A673 (cell line): Measurements from ENCODE around the gene ERC1. TPM values are rescaled to one million over a fixed set of nuclear protein-coding genes. Genes with fewer than 3 reads are reported as not detected.

Experiments
- BruUV-seq: library from RNA; stranded (reverse); fragments of 400-500 nt; replicated peaks from 2 replicates; lab custom pipeline; 2021; lab: Mats Ljungman, UMichigan
- CTCF ChIA-PET: fragments of 300-600 bp; sonication (Branson Sonifier 250); formaldehyde crosslinking; loops from one replicate; lab custom pipeline; 2022; ENCODE audit warnings: antibody characterized with exemption; lab: Charles Lee
- POLR2A ChIA-PET: fragments of 300-600 bp; sonication (Branson Sonifier 250); formaldehyde crosslinking; loops from one replicate; lab custom pipeline; 2022; ENCODE audit warnings: antibody characterized with exemption; ENCODE audit not compliant: low non-redundant PET; lab: Charles Lee
- DNase-seq: peaks from one replicate; pipeline ENCODE4 v3.0.0-alpha.2; 2015; ENCODE audit warnings: low spot score
- H3K27ac ChIP-seq: fragments of 200-600 bp; sonication (generic); 2 replicates; pipeline ENCODE4 v1.5.1; 2016; ENCODE audit warnings: mixed run types, low read depth, mild to moderate bottlenecking, mixed read lengths, antibody characterized with exemption, low read length; ENCODE audit not compliant: poor library complexity, severe bottlenecking
- H3K27me3 ChIP-seq: fragments of 200-600 bp; sonication (generic); replicated peaks from 2 replicates; pipeline ENCODE4 v1.6.1; 2017; ENCODE audit warnings: mixed run types, low read depth, mild to moderate bottlenecking, mixed read lengths, antibody characterized with exemption, low read length; ENCODE audit not compliant: insufficient read depth, poor library complexity
- H3K36me3 ChIP-seq: fragments of 200-600 bp; sonication (generic); 2 replicates; pipeline ENCODE4 v1.6.1; 2016; ENCODE audit warnings: mixed run types, mild to moderate bottlenecking, mixed read lengths, antibody characterized with exemption, low read length; ENCODE audit not compliant: insufficient read depth, poor library complexity, severe bottlenecking
- H3K4me1 ChIP-seq: fragments of 200-600 bp; sonication (generic); 2 replicates; pipeline ENCODE4 v1.6.1; 2017; ENCODE audit warnings: mixed run types, mild to moderate bottlenecking, mixed read lengths, antibody characterized with exemption, low read length; ENCODE audit not compliant: insufficient read depth, poor library complexity, severe bottlenecking
- H3K4me3 ChIP-seq: fragments of 200-600 bp; sonication (generic); 2 replicates; pipeline ENCODE4 v1.5.1; 2016; ENCODE audit warnings: low read depth, mixed run types, mild to moderate bottlenecking, mixed read lengths, low read length; ENCODE audit not compliant: poor library complexity, severe bottlenecking
- H3K9me3 ChIP-seq: fragments of 200-600 bp; sonication (generic); 2 replicates; pipeline ENCODE4 v1.6.1; 2016; ENCODE audit warnings: mixed run types, low read depth, mild to moderate bottlenecking, mixed read lengths, antibody characterized with exemption, low read length; ENCODE audit not compliant: poor library complexity, severe bottlenecking
- EZH2 ChIP-seq: fragments of 200-600 bp; sonication (generic); IDR thresholded peaks from 2 replicates; pipeline ENCODE4 v1.6.1; 2017; ENCODE audit warnings: borderline replicate concordance, low read depth, mild to moderate bottlenecking, mixed read lengths, antibody characterized with exemption, low read length; ENCODE audit not compliant: poor library complexity, severe bottlenecking
- intact Hi-C: fragments of 100-400 bp; cut with micrococcal nuclease; formaldehyde crosslinking; loops from one replicate; pipeline ENCODE4 v1.10.0; 2022; ENCODE audit not compliant: unreplicated experiment
- total RNA-seq: library from RNA; stranded (reverse); gene quantifications from 2 replicates; pipeline ENCODE4 v1.2.3, GENCODE V29; 2021
- TF ChIP-seq, protein P1 (sequence below): fragments of 300-800, 200-600 bp; sonication (generic); conservative IDR thresholded peaks from 2 replicates; pipeline ENCODE4 v1.5.1; 2017; ENCODE audit warnings: low read depth, mild to moderate bottlenecking, antibody characterized with exemption, low read length, moderate library complexity, mixed read lengths

ERC1 gene
- total RNA-seq, 1 experiment from 2014 or later: 60.7 TPM

DNA sequence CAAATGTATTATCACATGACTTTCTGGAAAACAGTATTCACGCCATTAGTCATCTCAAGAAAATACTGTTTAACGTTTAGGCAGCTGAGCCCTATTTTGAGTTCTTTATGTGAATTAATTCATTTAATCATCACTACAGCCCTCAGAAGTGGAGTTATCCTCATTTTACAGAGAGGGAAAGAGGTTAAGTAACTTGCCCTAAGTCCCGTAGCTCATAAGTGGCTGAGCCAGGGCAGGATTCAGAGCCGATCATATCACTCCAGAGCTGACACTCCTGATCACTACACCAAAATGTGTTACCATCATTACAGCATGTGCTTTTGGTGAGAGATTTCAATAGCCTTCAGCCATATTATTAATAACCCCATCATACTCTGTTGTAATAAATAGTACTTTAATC is 392.7 kb downstream of the ERC1 start:
- no peaks in the 10 kb centered on the region for H3K27me3 ChIP-seq
- no peaks in the 10 kb centered on the region for H3K36me3 ChIP-seq
- H3K4me1 ChIP-seq: no peaks in the 10 kb centered on the region
- BruUV-seq: no TSS peak
- no peaks in the 10 kb centered on the region for H3K9me3 ChIP-seq
- TF ChIP-seq, protein P1, sequence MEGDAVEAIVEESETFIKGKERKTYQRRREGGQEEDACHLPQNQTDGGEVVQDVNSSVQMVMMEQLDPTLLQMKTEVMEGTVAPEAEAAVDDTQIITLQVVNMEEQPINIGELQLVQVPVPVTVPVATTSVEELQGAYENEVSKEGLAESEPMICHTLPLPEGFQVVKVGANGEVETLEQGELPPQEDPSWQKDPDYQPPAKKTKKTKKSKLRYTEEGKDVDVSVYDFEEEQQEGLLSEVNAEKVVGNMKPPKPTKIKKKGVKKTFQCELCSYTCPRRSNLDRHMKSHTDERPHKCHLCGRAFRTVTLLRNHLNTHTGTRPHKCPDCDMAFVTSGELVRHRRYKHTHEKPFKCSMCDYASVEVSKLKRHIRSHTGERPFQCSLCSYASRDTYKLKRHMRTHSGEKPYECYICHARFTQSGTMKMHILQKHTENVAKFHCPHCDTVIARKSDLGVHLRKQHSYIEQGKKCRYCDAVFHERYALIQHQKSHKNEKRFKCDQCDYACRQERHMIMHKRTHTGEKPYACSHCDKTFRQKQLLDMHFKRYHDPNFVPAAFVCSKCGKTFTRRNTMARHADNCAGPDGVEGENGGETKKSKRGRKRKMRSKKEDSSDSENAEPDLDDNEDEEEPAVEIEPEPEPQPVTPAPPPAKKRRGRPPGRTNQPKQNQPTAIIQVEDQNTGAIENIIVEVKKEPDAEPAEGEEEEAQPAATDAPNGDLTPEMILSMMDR: no peak
- TF ChIP-seq EZH2: no peak
- ChIA-PET POLR2A (no interaction called here), CTCF (no interaction called here)
- H3K27ac ChIP-seq: no peak overlapping the region
- no peak overlapping the region for H3K4me3 ChIP-seq
- no peak for DNase-seq
- intact Hi-C loops: no loop called here

DNA sequence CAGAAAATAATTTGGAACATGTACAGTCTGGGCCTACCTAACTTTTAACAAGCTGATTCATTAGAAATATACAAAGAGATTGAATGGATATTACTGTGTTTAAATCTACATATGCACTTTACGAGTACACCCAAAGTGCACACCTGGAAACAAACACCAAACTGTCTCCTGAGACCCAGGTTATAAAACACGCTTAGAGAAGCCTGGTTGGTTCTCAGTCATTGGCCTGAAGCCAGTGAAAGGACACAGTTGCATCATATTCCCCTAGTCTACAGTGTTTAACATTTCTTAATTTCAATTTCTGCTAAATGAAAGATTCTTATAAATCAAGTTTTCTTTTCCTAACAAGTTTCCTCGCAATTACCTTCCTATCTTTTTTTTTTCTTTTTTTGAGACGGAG is 393.9 kb downstream of the ERC1 start:
- Histone ChIP-seq H3K4me1 (no peaks in the 10 kb centered on the region), H3K36me3 (no peaks in the 10 kb centered on the region), H3K9me3 (no peaks in the 10 kb centered on the region), H3K27me3 (no peaks in the 10 kb centered on the region), H3K4me3 (no peak overlapping the region), H3K27ac (no peak overlapping the region)
- ChIA-PET CTCF (no interaction called here), POLR2A (no interaction called here)
- BruUV-seq: no TSS peak
- no peak for DNase-seq
- no peak for TF ChIP-seq EZH2
- TF ChIP-seq, protein P1: no peak
- intact Hi-C loops: no loop called here

DNA sequence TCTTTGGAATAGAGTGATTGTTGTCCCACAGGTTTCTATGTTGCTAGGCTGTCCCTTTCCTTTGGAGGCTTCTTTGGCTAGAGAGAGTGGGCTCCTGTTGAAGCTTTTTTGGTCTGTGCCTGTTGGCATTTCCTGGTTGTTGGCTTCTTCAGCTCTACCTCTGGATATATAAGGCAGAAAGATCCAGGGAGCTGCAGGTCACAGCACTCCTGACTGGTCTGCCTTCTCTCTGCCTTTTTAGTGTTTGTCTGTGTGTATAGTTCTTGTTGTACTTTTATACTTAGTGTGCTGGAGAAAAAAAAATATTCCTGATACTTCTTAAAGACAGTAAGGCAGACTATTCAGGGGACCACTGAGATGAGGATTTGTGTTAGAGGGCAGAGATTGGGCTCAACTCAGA is 400.7 kb downstream of the ERC1 start:
- no peak for DNase-seq
- intact Hi-C loops: no loop called here
- Histone ChIP-seq H3K27me3 (no peaks in the 10 kb centered on the region), H3K4me1 (no peaks in the 10 kb centered on the region), H3K27ac (no peak overlapping the region), H3K9me3 (no peaks in the 10 kb centered on the region), H3K36me3 (no peaks in the 10 kb centered on the region), H3K4me3 (no peak overlapping the region)
- ChIA-PET POLR2A (no interaction called here), CTCF (no interaction called here)
- TF ChIP-seq, protein P1: no peak
- TF ChIP-seq EZH2: no peak
- BruUV-seq: no TSS peak
